GM23338 (cell line): Measurements from ENCODE around the gene SYCN. TPM values are rescaled to one million over a fixed set of nuclear protein-coding genes. Genes with fewer than 3 reads are reported as not detected.
A peak's percentile ranks its signal among the peaks of the same experiment; 100 is the strongest.

Source experiments
- ATAC-seq: fragments of 200-7000 bp; cut with Tn5 transposase; 3 replicates; pipeline ENCODE4 v1.9.1; 2020
- DNase-seq: peaks from one replicate; pipeline ENCODE4 v3.0.0-alpha.2; 2015; ENCODE audit warnings: low spot score
- H2AFZ ChIP-seq: fragments of 200-600 bp; sonication (generic); 2 replicates; pipeline ENCODE4 v1.8.0; 2016; ENCODE audit warnings: antibody characterized with exemption, mild to moderate bottlenecking, moderate library complexity
- H3F3A ChIP-seq: fragments of 200-600 bp; sonication (generic); replicated peaks from 2 replicates; pipeline ENCODE4 v1.8.0; 2017; ENCODE audit warnings: antibody characterized with exemption, mixed run types, low read depth
- H3K27ac ChIP-seq: fragments of 200-600 bp; sonication (generic); 2 replicates; pipeline ENCODE4 v1.6.1; 2016; ENCODE audit warnings: low read depth
- H3K27me3 ChIP-seq: fragments of 200-600 bp; sonication (generic); 2 replicates; pipeline ENCODE4 v1.8.0; 2016; ENCODE audit warnings: mild to moderate bottlenecking, mixed run types, moderate library complexity; ENCODE audit not compliant: insufficient read depth
- H3K36me3 ChIP-seq: fragments of 200-600 bp; sonication (generic); 2 replicates; pipeline ENCODE4 v1.8.0; 2016; ENCODE audit warnings: mild to moderate bottlenecking; ENCODE audit not compliant: insufficient read depth
- H3K4me1 ChIP-seq: fragments of 200-600 bp; sonication (generic); 2 replicates; pipeline ENCODE4 v1.8.0; 2016; ENCODE audit warnings: mild to moderate bottlenecking, moderate library complexity; ENCODE audit not compliant: insufficient read depth
- H3K4me2 ChIP-seq: fragments of 200-600 bp; sonication (generic); 2 replicates; pipeline ENCODE4 v1.7.1; 2017; ENCODE audit warnings: mixed run types
- H3K4me3 ChIP-seq: fragments of 200-600 bp; sonication (generic); 2 replicates; pipeline ENCODE4 v1.6.1; 2016; ENCODE audit warnings: mixed run types
- H3K79me2 ChIP-seq: fragments of 200-600 bp; sonication (generic); replicated peaks from 2 replicates; pipeline ENCODE4 v1.8.0; 2017; ENCODE audit warnings: mild to moderate bottlenecking; ENCODE audit not compliant: insufficient read depth
- H3K9me2 ChIP-seq: fragments of 200-600 bp; sonication (generic); 2 replicates; pipeline ENCODE4 v1.8.0; 2017; ENCODE audit not compliant: insufficient read depth
- H4K20me1 ChIP-seq: fragments of 200-600 bp; sonication (generic); replicated peaks from 2 replicates; pipeline ENCODE4 v1.8.0; 2017; ENCODE audit warnings: mild to moderate bottlenecking; ENCODE audit not compliant: insufficient read depth
- H3K27ac Mint-ChIP-seq: 2 replicates; pipeline ENCODE4 v1.8.0; 2020; ENCODE audit warnings: inconsistent platforms, mild to moderate bottlenecking, moderate library complexity, mixed read lengths
- H3K27me3 Mint-ChIP-seq: 3 replicates; pipeline ENCODE4 v1.8.0; 2022; ENCODE audit warnings: low read depth, mild to moderate bottlenecking, moderate library complexity, mixed read lengths, inconsistent platforms; ENCODE audit not compliant: insufficient read depth, poor library complexity
- H3K36me3 Mint-ChIP-seq: 3 replicates; pipeline ENCODE4 v1.8.0; 2021; ENCODE audit warnings: low read depth, mild to moderate bottlenecking, inconsistent platforms, moderate library complexity, mixed read lengths
- H3K4me1 Mint-ChIP-seq: 3 replicates; pipeline ENCODE4 v1.8.0; 2020; ENCODE audit warnings: mild to moderate bottlenecking, inconsistent platforms, mixed read lengths
- H3K4me3 Mint-ChIP-seq: 3 replicates; pipeline ENCODE4 v1.8.0; 2021; ENCODE audit warnings: moderate library complexity, mild to moderate bottlenecking, inconsistent platforms, mixed read lengths
- H3K9me3 Mint-ChIP-seq: 3 replicates; pipeline ENCODE4 v1.8.0; 2020; ENCODE audit warnings: moderate library complexity, mild to moderate bottlenecking, inconsistent platforms, mixed read lengths
- CREB1 ChIP-seq: fragments of 250-450 bp; sonication (Bioruptor Pico); IDR thresholded peaks from 2 replicates; pipeline ENCODE4 v1.5.0; 2020; ENCODE audit warnings: low read depth, mild to moderate bottlenecking, moderate library complexity
- CTCF ChIP-seq, 2 experiments: fragments of 200-600 bp in 1 of 2; sonication (generic) in 1 of 2; conservative IDR thresholded peaks; 2 replicates each; pipeline versions ENCODE4 v1.5.1 to v1.6.1; 2016 to 2017; ENCODE audit warnings: antibody characterized with exemption in 2 of 2, low read depth in 2 of 2, mild to moderate bottlenecking in 2 of 2, moderate library complexity in 1 of 2
- ETS1 ChIP-seq: IDR thresholded peaks from 2 replicates; pipeline ENCODE4 v1.6.1; 2016; ENCODE audit warnings: antibody characterized with exemption
- EZH2phosphoT487 ChIP-seq: fragments of 200-600 bp; sonication (generic); IDR thresholded peaks from one replicate; pipeline ENCODE4 v1.8.1; 2018; ENCODE audit warnings: antibody characterized with exemption; ENCODE audit not compliant: unreplicated experiment
- JUNB ChIP-seq: IDR thresholded peaks from one replicate; pipeline ENCODE4 v1.6.1; 2016; ENCODE audit warnings: antibody characterized with exemption; ENCODE audit not compliant: unreplicated experiment
- NANOG ChIP-seq: IDR thresholded peaks from 2 replicates; pipeline ENCODE4 v1.6.1; 2016; ENCODE audit warnings: antibody characterized with exemption, borderline replicate concordance
- POLR2AphosphoS5 ChIP-seq: IDR thresholded peaks from 2 replicates; pipeline ENCODE4 v1.6.1; 2016; ENCODE audit warnings: antibody characterized with exemption, low read depth
- REST ChIP-seq: IDR thresholded peaks from one replicate; pipeline ENCODE4 v1.6.1; 2018; ENCODE audit warnings: antibody characterized with exemption; ENCODE audit not compliant: unreplicated experiment
- STAT1 ChIP-seq: IDR thresholded peaks from one replicate; pipeline ENCODE4 v1.6.1; 2016; ENCODE audit warnings: antibody characterized with exemption; ENCODE audit not compliant: unreplicated experiment
- ZNF114 ChIP-seq: fragments of 250-450 bp; sonication (Bioruptor Pico); IDR thresholded peaks from 2 replicates; pipeline ENCODE4 v1.5.0; 2020; ENCODE audit warnings: mild to moderate bottlenecking, moderate library complexity
- ZNF331 ChIP-seq: fragments of 250-450 bp; sonication (Bioruptor Pico); IDR thresholded peaks from 2 replicates; pipeline ENCODE4 v1.5.0; 2020; ENCODE audit warnings: low read depth, mild to moderate bottlenecking, moderate library complexity
- polyA plus RNA-seq: library from polyadenylated mRNA; unstranded; fragments of >200 nt; fragmentation: Nextera tagmentation; extraction: Ambion mirVana; gene quantifications from 2 replicates; pipeline ENCODE4 v1.2.1, GENCODE V29; 2016
- total RNA-seq: library from RNA; depleted of rRNA; stranded (reverse); fragments of >200 nt; shearing (Covaris generic); gene quantifications from 2 replicates; pipeline ENCODE4 v1.2.3, GENCODE V29; 2014

The SYCN gene
- total and polyA plus RNA-seq, 2 experiments from 2014 or later: not detected

- Histone ChIP-seq H2AFZ (no peak overlapping the region), H3K27ac (no peak overlapping the region; the same call in 1 of the 2 replicates), H3F3A (no peaks in the 10 kb centered on the region), H3K4me3 (no peak overlapping the region), H3K4me2 (no peak overlapping the region), H4K20me1 (0 out of 2 replicates have a peak, but pooled peaks cover 2% of the 10 kb centered on the region), H3K9me2 (no peaks in the 10 kb centered on the region), H3K27me3 (no peaks in the 10 kb centered on the region), H3K36me3 (no peaks in the 10 kb centered on the region; the same call in 1 of the 2 replicates), H3K79me2 (no peaks in the 10 kb centered on the region), H3K4me1 (no peaks in the 10 kb centered on the region)
- H3K9me3 Mint-ChIP-seq: no peaks in the 10 kb centered on the region
- H3K4me3 Mint-ChIP-seq: no peak overlapping the region
- 0 out of 2 replicates have a peak overlapping the region, but pooled peaks have one; percentile 20 for H3K27ac Mint-ChIP-seq
- H3K27me3 Mint-ChIP-seq: peaks cover 4% of the 10 kb centered on the region
- DNase-seq (no peak), ATAC-seq (no peak)
- TF ChIP-seq ETS1 (no peak), EZH2phosphoT487 (no peak), ZNF114 (no peak), CREB1 (CRISPR knock-in tag) (no peak), NANOG (no peak), POLR2AphosphoS5 (no peak), CTCF (conservative IDR thresholded peaks at IDR 0.05; ENCODE audit: low read depth in 2 of 2) (no peak), JUNB (no peak), ZNF331 (CRISPR knock-in tag) (no peak), REST (no peak), STAT1 (no peak)
- no peaks in the 10 kb centered on the region for H3K4me1 Mint-ChIP-seq
- no peaks in the 10 kb centered on the region; the same call in 2 of the 3 replicates for H3K36me3 Mint-ChIP-seq
These were observed 23.3 kb downstream of the SYCN start for GRCh38 chr19:39180749-39181148.
